Thyroid gland (tissue), 4 donors: ENCODE data around the gene PRDX1.

Source experiments
- POLR2A ChIP-seq, 2 donors: fragments of 450-650 bp; IDR thresholded peaks; one replicate each; pipeline ENCODE4 v1.6.1; 2017; ENCODE audit warnings: antibody characterized with exemption in 2 of 2, mild to moderate bottlenecking in 2 of 2, moderate library complexity in 1 of 2
- TF ChIP-seq, protein P1 (sequence below), 6 experiments: fragments of 200-600 bp in 3 of 6; fragments of 450-650 bp in 3 of 6; sonication (generic) in 3 of 6; IDR thresholded peaks; one replicate each; pipeline ENCODE4 v1.5.1; 2016 to 2019; ENCODE audit warnings: antibody characterized with exemption in 6 of 6, mild to moderate bottlenecking in 2 of 6, inconsistent platforms in 1 of 6, moderate library complexity in 1 of 6

DNA sequence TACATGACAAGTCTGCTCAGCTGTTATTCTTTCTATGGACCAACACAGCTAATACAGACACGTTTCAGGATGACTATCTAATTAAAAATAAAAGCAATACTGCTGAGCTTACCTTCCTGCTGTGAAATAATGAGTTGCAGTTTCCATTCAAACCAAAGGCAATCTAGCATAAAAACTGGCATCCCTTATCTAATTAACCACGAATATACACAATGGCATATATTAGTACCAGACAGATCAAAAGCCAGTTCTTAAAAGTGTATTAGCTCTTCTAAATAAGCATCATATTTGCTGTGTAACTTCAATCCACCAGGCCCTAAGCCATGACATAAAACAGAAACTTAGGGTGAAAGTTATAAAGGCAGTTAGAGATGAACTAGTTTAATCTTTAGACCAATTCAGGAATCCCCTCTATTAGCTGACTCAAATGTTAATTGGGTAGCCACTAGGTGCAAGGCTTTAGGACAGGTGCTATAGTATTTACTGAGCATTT, 51.3 kb downstream of the PRDX1 start:
- TF ChIP-seq, protein P1, sequence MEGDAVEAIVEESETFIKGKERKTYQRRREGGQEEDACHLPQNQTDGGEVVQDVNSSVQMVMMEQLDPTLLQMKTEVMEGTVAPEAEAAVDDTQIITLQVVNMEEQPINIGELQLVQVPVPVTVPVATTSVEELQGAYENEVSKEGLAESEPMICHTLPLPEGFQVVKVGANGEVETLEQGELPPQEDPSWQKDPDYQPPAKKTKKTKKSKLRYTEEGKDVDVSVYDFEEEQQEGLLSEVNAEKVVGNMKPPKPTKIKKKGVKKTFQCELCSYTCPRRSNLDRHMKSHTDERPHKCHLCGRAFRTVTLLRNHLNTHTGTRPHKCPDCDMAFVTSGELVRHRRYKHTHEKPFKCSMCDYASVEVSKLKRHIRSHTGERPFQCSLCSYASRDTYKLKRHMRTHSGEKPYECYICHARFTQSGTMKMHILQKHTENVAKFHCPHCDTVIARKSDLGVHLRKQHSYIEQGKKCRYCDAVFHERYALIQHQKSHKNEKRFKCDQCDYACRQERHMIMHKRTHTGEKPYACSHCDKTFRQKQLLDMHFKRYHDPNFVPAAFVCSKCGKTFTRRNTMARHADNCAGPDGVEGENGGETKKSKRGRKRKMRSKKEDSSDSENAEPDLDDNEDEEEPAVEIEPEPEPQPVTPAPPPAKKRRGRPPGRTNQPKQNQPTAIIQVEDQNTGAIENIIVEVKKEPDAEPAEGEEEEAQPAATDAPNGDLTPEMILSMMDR (IDR thresholded peaks at IDR 0.05) = no peak
- TF ChIP-seq POLR2A (IDR thresholded peaks at IDR 0.05) = no peak
